Smooth muscle cell of the brain vasculature (primary cell): ENCODE results near the gene GPR37L1.
"Not testable (repeated sequence)": the region's sequence is repeated elsewhere in the genome, so short reads cannot be mapped to it uniquely, and the experiment has no call there.

Experiments
- DNase-seq: peaks from one replicate; pipeline ENCODE4 v3.0.0-alpha.2; 2012; ENCODE audit warnings: low read depth, low spot score

The GPR37L1 gene

GRCh38 chr1:202167054-202167453, 44.3 kb downstream of the GPR37L1 start:
- not testable (repeated sequence) for DNase-seq

GRCh38 chr1:202167708-202168415, 45.1 kb downstream of the GPR37L1 start:
- DNase-seq = no peak

- no peak for DNase-seq
These were observed 46.1 kb downstream of the GPR37L1 start for GRCh38 chr1:202168861-202169260.

DNA sequence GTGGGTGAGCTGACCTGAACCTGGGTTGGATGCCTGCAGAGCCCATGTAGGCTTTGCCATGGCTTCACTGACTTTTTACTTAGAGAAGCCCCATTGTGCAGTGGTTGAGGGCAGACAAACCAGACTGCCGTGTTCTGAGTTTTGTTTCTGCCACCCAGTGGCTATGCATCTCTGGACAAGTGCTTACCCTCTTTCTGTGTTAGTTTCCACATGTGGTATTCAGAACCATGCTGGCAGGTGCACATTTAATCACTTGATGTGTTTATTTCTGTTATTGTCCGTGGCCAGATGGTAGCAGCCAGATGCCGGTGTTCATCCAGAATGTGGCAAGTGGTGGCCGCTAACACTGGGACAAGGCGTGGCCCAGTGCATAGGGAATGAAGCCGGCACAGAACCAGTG, 48.0 kb downstream of the GPR37L1 start:
- no peak for DNase-seq

DNA sequence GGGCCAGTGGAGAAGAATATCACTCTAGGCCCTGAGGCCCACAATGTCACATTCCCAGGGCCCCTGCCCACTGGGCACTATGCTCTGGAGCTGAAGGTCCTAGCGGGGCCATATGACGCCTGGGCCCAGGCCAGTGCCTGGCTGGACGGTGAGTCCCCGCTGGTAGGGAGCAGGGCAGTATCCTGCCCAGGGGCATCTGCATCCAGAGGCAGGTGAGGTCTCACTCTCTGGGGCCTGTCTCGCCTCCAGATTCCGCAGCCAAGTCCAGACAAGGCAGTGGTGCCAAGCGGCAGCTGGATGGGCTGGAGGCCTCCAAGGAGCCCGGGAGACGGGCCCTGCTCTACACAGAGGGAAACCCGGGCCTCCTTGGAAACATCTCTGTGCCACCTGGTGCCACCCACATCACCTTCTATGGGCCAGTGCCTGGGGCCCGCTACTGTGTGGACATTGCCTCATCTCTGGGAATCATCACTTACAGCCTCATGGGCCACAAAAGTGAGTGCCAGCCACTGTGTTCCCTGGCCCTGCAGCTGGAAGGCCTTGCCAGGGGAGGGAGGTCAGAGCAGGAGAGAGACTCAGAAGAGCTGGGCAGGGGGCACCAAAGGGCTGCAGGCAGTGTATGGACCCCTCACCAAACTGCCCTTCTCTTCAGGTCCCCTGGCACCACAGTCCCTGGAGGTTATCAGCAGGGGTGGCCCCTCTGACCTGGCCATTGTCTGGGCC, 48.7 kb downstream of the GPR37L1 start:
- DNase-seq = no peak

GRCh38 chr1:202172015-202172355, 49.3 kb downstream of the GPR37L1 start:
- DNase-seq = no peak

DNA sequence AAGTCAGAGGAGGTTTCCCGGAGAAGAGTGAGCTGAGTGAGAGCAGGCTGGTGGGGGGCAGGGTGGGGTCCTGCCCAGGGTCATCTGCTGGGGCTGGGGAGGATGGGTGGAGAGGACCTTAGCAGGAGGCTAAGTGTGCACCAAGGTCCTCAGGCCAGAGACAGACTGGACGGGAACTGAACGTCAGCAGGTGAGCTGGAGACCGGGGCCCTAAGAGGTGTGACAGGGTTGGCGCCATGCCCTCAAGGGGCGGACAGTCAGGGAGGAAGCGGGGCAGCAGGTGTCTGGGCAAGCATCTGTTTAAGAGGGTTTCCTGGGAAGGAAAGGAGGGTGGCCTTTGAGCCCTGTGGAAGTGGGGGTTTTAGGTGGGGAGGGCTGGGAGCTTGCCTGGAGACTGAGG, 51.3 kb downstream of the GPR37L1 start:
- DNase-seq = no peak

- no peak for DNase-seq
These were observed 54.5 kb downstream of the GPR37L1 start for GRCh38 chr1:202176949-202177927.

- DNase-seq = no peak
These were observed 57.4 kb downstream of the GPR37L1 start for GRCh38 chr1:202179828-202180750.

DNA sequence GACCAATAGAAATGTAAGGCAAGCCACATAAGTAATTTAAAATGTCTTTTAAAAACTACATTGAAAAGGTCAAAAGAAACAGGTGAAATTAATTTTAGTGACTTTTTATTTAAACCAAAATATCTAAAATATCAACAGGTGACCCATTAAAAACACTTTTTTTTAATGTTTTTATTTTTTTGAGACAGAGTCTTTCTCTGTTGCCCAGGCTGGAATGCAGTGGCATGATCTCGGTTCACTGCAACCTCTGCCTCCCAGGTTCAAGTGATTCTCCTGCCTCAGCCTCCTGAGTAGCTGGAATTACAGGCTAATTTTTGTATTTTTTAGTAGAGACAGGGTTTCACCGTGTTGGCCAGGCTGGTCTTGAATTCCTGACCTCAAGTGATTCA, 58.0 kb downstream of the GPR37L1 start:
- not testable (repeated sequence) for DNase-seq

DNA sequence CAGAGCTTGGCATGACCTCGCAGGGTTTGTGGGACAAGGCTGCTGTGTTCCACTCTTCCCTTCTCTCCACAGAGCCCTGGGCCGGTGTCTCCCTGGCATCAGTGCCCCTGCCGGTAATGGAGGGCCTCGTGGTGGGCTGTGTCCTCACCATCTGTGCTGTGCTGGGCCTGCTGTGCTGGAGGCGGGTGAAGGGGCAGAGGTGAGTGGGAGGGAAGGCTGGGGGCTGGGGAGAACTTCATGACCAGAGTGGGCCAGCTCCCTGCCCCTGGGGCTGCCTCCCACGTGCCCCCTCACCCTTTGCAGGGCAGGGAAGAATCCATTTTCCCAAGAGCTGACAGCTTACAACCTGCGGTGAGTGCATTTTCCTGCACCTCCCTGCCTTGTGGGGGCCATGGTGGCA, 58.9 kb downstream of the GPR37L1 start:
- DNase-seq = no peak

DNA sequence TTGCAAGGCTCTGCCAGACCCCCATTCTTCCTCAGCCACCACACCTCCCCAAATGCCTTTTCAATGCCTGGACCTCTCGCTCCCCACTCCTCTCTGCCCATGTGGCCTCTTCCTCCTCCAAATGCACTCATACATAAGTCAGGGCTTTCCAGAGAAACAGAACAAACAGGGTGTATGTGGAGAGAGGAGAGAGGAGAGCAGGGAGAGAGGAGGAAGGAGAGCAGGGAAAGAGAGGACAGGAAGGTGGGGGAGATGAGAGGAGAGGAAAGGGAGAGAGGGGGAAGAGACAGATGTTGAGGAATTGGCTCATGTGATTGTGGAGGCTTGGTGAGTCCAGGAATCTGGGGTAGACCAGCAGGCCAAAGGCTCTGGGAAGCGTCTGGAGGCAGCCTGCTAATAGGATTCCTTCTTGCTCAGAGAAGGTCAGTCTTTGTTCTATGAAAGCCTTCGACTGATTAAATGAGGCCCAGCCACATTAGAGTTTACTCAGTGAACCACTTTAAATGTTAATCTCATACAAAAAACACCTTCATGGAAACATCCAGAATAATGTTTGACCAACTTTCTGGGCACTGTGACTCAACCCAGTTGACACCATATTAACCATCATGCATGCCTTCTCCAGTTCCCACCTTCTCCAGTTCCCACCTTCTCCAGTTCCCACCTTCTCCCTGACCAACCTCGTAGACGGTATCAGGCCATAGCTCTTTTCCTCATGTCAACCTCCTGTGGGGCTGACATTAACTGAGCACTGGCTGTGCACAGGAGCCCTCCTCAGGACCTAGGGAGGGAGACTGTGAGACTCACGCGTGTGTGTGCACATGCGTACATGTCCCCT, 59.5 kb downstream of the GPR37L1 start:
- no peak for DNase-seq
